OCI-LY1 (cell line): ENCODE measurements around the gene DLGAP3.

Source experiments
- H2AFZ ChIP-seq: fragments of 200-600 bp; sonication (generic), shearing (Covaris generic); 2 replicates; pipeline ENCODE4 v1.6.0; 2014; ENCODE audit warnings: antibody characterized with exemption, mild to moderate bottlenecking, low read length
- H3F3A ChIP-seq: fragments of 200-600 bp; sonication (generic), shearing (Covaris generic); 2 replicates; pipeline ENCODE4 v1.6.0; 2014; ENCODE audit warnings: mild to moderate bottlenecking, antibody characterized with exemption, low read length, moderate library complexity; ENCODE audit not compliant: insufficient read depth
- H3K27ac ChIP-seq: fragments of 200-600 bp; sonication (generic); 2 replicates; pipeline ENCODE4 v1.5.1; 2014; ENCODE audit warnings: low read length, mixed run types, mild to moderate bottlenecking, low read depth; ENCODE audit not compliant: poor library complexity, severe bottlenecking
- H3K27me3 ChIP-seq: fragments of 200-600 bp; sonication (generic); 2 replicates; pipeline ENCODE4 v1.6.0; 2014; ENCODE audit warnings: antibody characterized with exemption, mild to moderate bottlenecking, low read length, moderate library complexity; ENCODE audit not compliant: insufficient read depth
- H3K36me3 ChIP-seq: fragments of 200-600 bp; sonication (generic); 2 replicates; pipeline ENCODE4 v1.6.1; 2014; ENCODE audit warnings: mild to moderate bottlenecking, antibody characterized with exemption, low read length, moderate library complexity, mixed read lengths; ENCODE audit not compliant: insufficient read depth
- H3K4me1 ChIP-seq: fragments of 200-600 bp; sonication (generic); 2 replicates; pipeline ENCODE4 v1.5.1; 2014; ENCODE audit warnings: mild to moderate bottlenecking, low read length, moderate library complexity; ENCODE audit not compliant: insufficient read depth, severe bottlenecking
- H3K4me2 ChIP-seq: fragments of 200-600 bp; sonication (generic), shearing (Covaris generic); 2 replicates; pipeline ENCODE4 v1.6.1; 2014; ENCODE audit warnings: low read length
- H3K4me3 ChIP-seq: fragments of 200-600 bp; sonication (generic); 2 replicates; pipeline ENCODE4 v1.5.1; 2014; ENCODE audit warnings: low read length, low read depth, mild to moderate bottlenecking, mixed read lengths; ENCODE audit not compliant: poor library complexity, severe bottlenecking
- H3K79me2 ChIP-seq: fragments of 200-600 bp; shearing (Covaris generic); 2 replicates; pipeline ENCODE4 v1.6.1; 2016; ENCODE audit warnings: mixed run types, low read length, mixed read lengths; ENCODE audit not compliant: insufficient read depth
- H3K9ac ChIP-seq: fragments of 200-600 bp; sonication (generic), shearing (Covaris generic); 2 replicates; pipeline ENCODE4 v1.6.1; 2014; ENCODE audit warnings: mild to moderate bottlenecking, low read length, mixed read lengths
- H3K9me2 ChIP-seq: fragments of 200-600 bp; sonication (generic), shearing (Covaris generic); 2 replicates; pipeline ENCODE4 v1.6.1; 2014; ENCODE audit warnings: low read depth, mild to moderate bottlenecking, low read length, mixed read lengths
- H3K9me3 ChIP-seq: fragments of 200-600 bp; shearing (Covaris generic); 2 replicates; pipeline ENCODE4 v1.6.1; 2014; ENCODE audit warnings: low read length, mixed read lengths
- H4K20me1 ChIP-seq: fragments of 200-600 bp; sonication (generic), shearing (Covaris generic); 2 replicates; pipeline ENCODE4 v1.6.0; 2016; ENCODE audit warnings: mild to moderate bottlenecking, low read length; ENCODE audit not compliant: insufficient read depth
- EZH2 ChIP-seq: fragments of 200-600 bp; sonication (generic), shearing (Covaris generic); IDR thresholded peaks from 2 replicates; pipeline ENCODE4 v1.8.0; 2017; ENCODE audit warnings: borderline replicate concordance, mixed run types, mild to moderate bottlenecking, antibody characterized with exemption, low read length, moderate library complexity, mixed read lengths
- TF ChIP-seq, protein P1 (sequence below): fragments of 200-600 bp; sonication (generic), shearing (Covaris generic); IDR thresholded peaks from 2 replicates; pipeline ENCODE4 v1.5.1; 2017; ENCODE audit warnings: mild to moderate bottlenecking, antibody characterized with exemption, low read length, moderate library complexity, mixed read lengths

Gene DLGAP3

DNA sequence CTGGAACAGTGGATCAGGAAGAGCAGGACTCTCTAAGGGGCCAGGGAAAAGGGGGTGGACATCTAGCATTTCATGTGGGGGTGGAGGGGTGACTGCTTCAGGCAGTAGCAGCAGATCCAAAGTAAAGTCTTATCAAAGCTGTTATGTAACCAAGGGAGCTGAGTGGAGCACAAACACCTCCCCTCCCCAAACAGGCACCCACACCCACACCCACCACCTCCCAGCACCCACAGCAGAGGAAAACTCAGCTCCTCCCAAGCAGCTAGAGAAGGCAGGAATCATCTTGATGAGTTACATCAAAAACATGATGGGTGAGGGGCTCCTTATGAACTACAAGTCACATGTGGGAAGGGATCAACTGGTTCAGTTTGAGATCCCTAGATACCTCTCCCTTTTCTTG, 6.0 kb downstream of the DLGAP3 start:
- no peaks in the 10 kb centered on the region for H3K36me3 ChIP-seq
- H3K9me3 ChIP-seq: no peaks in the 10 kb centered on the region
- no peak overlapping the region for H3K27ac ChIP-seq
- H3K9me2 ChIP-seq: no peaks in the 10 kb centered on the region
- H3K9ac ChIP-seq: no peak overlapping the region
- H3K4me2 ChIP-seq: no peak overlapping the region
- H2AFZ ChIP-seq: no peak overlapping the region
- TF ChIP-seq EZH2: no peak
- TF ChIP-seq, protein P1, sequence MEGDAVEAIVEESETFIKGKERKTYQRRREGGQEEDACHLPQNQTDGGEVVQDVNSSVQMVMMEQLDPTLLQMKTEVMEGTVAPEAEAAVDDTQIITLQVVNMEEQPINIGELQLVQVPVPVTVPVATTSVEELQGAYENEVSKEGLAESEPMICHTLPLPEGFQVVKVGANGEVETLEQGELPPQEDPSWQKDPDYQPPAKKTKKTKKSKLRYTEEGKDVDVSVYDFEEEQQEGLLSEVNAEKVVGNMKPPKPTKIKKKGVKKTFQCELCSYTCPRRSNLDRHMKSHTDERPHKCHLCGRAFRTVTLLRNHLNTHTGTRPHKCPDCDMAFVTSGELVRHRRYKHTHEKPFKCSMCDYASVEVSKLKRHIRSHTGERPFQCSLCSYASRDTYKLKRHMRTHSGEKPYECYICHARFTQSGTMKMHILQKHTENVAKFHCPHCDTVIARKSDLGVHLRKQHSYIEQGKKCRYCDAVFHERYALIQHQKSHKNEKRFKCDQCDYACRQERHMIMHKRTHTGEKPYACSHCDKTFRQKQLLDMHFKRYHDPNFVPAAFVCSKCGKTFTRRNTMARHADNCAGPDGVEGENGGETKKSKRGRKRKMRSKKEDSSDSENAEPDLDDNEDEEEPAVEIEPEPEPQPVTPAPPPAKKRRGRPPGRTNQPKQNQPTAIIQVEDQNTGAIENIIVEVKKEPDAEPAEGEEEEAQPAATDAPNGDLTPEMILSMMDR: no peak
- H3K4me3 ChIP-seq: no peak overlapping the region
- H3K79me2 ChIP-seq: no peaks in the 10 kb centered on the region
- peaks cover 8% of the 10 kb centered on the region for H3K4me1 ChIP-seq
- no peaks in the 10 kb centered on the region for H3F3A ChIP-seq
- 0 out of 2 replicates have a peak, but pooled peaks cover 8% of the 10 kb centered on the region for H3K27me3 ChIP-seq
- H4K20me1 ChIP-seq: no peaks in the 10 kb centered on the region

- Histone ChIP-seq H2AFZ (no peak overlapping the region), H3F3A (no peaks in the 10 kb centered on the region), H3K4me2 (peak overlapping the region; percentile 49), H3K4me1 (peaks cover 9% of the 10 kb centered on the region), H3K27ac (no peak overlapping the region), H3K9ac (no peak overlapping the region), H3K27me3 (0 out of 2 replicates have a peak, but pooled peaks cover 8% of the 10 kb centered on the region), H3K9me2 (no peaks in the 10 kb centered on the region), H4K20me1 (no peaks in the 10 kb centered on the region), H3K9me3 (no peaks in the 10 kb centered on the region), H3K36me3 (no peaks in the 10 kb centered on the region), H3K79me2 (no peaks in the 10 kb centered on the region), H3K4me3 (peak overlapping the region; percentile 21)
- TF ChIP-seq EZH2: no peak
- TF ChIP-seq, protein P1: peak; percentile 26; the same call in 1 of the 2 replicates
Measured at GRCh38 chr1:34918977-34919561, 10.4 kb downstream of the DLGAP3 start.

GRCh38 chr1:34918386-34918976, 11.0 kb downstream of the DLGAP3 start:
- Histone ChIP-seq H3K9me2 (no peaks in the 10 kb centered on the region), H3F3A (no peaks in the 10 kb centered on the region), H3K4me1 (peaks cover 9% of the 10 kb centered on the region), H4K20me1 (no peaks in the 10 kb centered on the region), H3K9me3 (no peaks in the 10 kb centered on the region), H2AFZ (no peak overlapping the region), H3K4me2 (peak overlapping the region; percentile 49), H3K27me3 (0 out of 2 replicates have a peak, but pooled peaks cover 5% of the 10 kb centered on the region), H3K27ac (no peak overlapping the region), H3K36me3 (no peaks in the 10 kb centered on the region), H3K4me3 (peak overlapping the region; percentile 21), H3K9ac (no peak overlapping the region), H3K79me2 (no peaks in the 10 kb centered on the region)
- TF ChIP-seq EZH2: no peak
- TF ChIP-seq, protein P1: no peak
